Dermis microvascular lymphatic vessel endothelial cell (primary cell): ENCODE results near the gene PERP. TPM values are rescaled to one million over a fixed set of nuclear protein-coding genes. Genes with fewer than 3 reads are reported as not detected.
"Not testable (repeated sequence)": the region's sequence is repeated elsewhere in the genome, so short reads cannot be mapped to it uniquely, and the experiment has no call there.

Source experiments
- DNase-seq, 2 donors: peaks; one replicate each; pipeline versions ENCODE4 v3.0.0 to v3.0.0-alpha.2; 2010; ENCODE audit warnings: low read depth in 2 of 2
- total RNA-seq: library from RNA; depleted of rRNA; stranded (reverse); fragments of >200 nt; gene quantifications from 2 replicates; pipeline ENCODE4 v1.2.1, GENCODE V29; 2014

Gene PERP
- total RNA-seq, 1 donor from 2014 or later: 20.5 TPM

GRCh38 chr6:138105446-138105845 lies 1.8 kb downstream of the PERP start:
- no peak for DNase-seq

GRCh38 chr6:138104618-138105213 lies 2.5 kb downstream of the PERP start:
- DNase-seq: no peak

GRCh38 chr6:138103871-138104270 lies 3.3 kb downstream of the PERP start:
- DNase-seq: no peak

GRCh38 chr6:138101946-138102731 lies 5.1 kb downstream of the PERP start:
- DNase-seq: no peak

GRCh38 chr6:138099832-138100231 lies 7.4 kb downstream of the PERP start:
- no peak for DNase-seq

- DNase-seq: no peak
These were observed 8.9 kb downstream of the PERP start for GRCh38 chr6:138098306-138098705.

- DNase-seq: no peak
These were observed 13.0 kb downstream of the PERP start for GRCh38 chr6:138094260-138094659.

GRCh38 chr6:138093632-138094031 lies 13.6 kb downstream of the PERP start:
- DNase-seq: no peak

GRCh38 chr6:138092686-138093085 lies 14.5 kb downstream of the PERP start:
- no peak for DNase-seq

- DNase-seq: no peak
These were observed 17.9 kb downstream of the PERP start for GRCh38 chr6:138089325-138089724.

GRCh38 chr6:138088326-138088762 lies 18.9 kb downstream of the PERP start:
- DNase-seq: peak; percentile 22 to 65

- no peak for DNase-seq
These were observed 19.5 kb downstream of the PERP start for GRCh38 chr6:138087593-138088325.

- peak in 1 of 2 donors; percentile 29 for DNase-seq
These were observed 20.5 kb downstream of the PERP start for GRCh38 chr6:138086573-138087196.

- DNase-seq: no peak
These were observed 21.4 kb downstream of the PERP start for GRCh38 chr6:138085839-138086222.

GRCh38 chr6:138084904-138085838 lies 22.0 kb downstream of the PERP start:
- no peak for DNase-seq

GRCh38 chr6:138082232-138082631 lies 25.0 kb downstream of the PERP start:
- no peak for DNase-seq

GRCh38 chr6:138079556-138079955 lies 27.7 kb downstream of the PERP start:
- not testable (repeated sequence) for DNase-seq

GRCh38 chr6:138078491-138078890 lies 28.7 kb downstream of the PERP start:
- DNase-seq: no peak

- DNase-seq: no peak
These were observed 34.0 kb downstream of the PERP start for GRCh38 chr6:138073264-138073663.

GRCh38 chr6:138063726-138064125 lies 43.5 kb downstream of the PERP start:
- no peak for DNase-seq

GRCh38 chr6:138054982-138055381 lies 52.2 kb downstream of the PERP start:
- no peak for DNase-seq
